NCI-H82 treated with DMSO at 0.1 percent for 48 hours (cell line): ENCODE results near the gene TTC7B.

Experiments used
- DNase-seq: peaks from one replicate; lab custom pipeline; 2025; ENCODE audit not compliant: unreplicated experiment; lab: John Stamatoyannopoulos, UW

Gene TTC7B

DNA sequence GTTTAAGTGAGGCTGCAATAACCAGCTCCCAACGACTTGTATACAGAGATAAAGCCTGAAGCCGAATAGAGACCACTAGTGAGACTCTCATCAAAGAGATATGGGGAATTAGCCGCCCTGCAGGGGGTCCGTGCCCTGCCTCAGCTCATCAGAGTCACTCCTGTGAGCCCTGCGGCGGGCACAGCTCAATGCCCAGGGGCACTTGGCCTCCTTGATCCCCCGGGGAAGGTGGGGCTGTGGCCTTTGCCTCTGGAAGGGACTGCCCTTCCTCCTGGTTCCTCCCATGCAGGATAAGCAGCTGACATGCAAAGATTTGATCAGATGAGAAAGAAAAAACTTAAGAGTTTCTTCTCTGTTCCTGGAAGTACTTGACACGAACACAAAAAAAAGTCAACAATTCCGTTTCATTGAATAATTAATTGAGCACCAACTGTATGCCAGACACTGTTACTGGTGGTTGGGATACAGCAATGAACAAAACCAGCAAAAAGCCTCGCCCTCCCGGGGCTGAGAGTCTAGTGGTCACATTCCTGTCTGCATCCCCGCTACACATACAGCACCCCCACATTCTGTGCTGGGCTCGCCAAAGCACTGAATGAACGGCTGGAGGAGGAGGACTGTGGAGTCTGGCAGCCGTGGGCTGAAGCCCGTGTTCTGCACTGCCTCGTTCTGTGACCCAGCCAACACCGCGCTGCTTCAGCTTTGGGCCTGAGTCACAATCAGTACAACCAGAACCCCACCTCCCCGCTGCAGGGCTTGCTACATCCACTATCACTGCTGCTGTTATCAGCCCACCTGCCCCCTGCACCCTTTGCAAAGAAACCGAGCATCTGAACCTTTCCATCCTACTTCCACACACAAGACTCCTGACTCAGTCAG lies 10.3 kb downstream of the TTC7B start:
- DNase-seq, result no peak

- no peak for DNase-seq
These were observed 11.2 kb downstream of the TTC7B start for GRCh38 chr14:90805084-90805391.

DNA sequence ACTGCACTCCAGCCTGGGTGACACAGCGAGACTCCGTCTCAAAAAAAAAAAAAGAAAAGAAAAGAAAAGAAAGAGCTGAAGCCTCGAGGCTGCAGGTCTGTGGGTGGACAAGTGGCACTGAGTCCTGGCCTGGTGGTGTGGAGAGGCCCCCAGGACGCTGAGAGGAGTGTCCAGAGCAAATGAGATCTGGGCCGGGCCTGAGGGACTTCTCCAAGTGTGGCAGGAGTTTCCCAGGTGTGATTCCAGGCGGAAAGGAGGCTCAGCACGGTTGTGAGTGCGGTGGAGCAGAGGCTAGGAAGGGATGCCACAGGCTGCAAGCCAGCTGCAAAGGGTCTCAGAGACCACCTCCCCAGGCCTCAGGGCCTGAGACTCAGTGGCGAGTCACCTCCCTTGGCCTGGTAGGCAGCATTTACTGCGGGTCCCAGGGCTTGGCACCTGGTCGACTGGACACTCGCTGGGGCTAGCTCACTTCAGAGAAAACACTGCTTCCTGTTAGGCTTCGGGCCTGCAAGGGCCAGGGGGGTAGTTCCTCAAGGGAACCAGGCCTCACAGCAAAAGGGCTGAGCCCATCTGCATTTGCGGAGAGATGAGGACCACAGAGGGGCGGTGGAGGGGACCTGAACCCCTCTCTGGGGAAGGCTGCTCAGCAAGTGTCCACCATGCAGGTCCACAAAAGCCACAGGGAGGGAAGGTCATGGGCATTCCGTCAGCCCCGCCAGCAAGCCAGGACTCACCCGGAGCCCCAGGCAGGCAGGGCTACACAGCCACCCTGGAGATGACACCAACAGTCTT lies 11.7 kb downstream of the TTC7B start:
- DNase-seq, result no peak

GRCh38 chr14:90803249-90803648 lies 13.0 kb downstream of the TTC7B start:
- no peak for DNase-seq

- DNase-seq, result no peak
These were observed 16.8 kb downstream of the TTC7B start for GRCh38 chr14:90799420-90799819.

- DNase-seq, result no peak
These were observed 18.3 kb downstream of the TTC7B start for GRCh38 chr14:90797919-90798318.

DNA sequence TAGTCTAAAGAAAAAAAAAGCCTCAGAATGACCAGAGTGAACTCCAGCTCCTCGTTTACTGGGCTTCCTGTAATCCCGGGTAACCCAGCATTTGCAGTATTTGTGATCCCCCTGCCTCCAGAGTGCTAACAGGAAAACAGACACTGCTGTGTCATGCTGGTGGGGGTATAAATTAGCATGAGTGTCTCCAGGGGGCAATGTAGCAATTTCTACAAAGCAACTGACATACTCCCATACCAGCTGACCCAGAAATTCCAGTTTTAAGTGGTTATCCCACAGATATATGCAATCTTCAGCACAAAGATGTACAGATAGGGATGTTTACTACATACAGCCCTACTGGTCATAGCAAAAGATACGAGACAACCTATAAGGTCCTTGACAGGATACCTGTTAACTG lies 18.8 kb downstream of the TTC7B start:
- DNase-seq, result no peak

DNA sequence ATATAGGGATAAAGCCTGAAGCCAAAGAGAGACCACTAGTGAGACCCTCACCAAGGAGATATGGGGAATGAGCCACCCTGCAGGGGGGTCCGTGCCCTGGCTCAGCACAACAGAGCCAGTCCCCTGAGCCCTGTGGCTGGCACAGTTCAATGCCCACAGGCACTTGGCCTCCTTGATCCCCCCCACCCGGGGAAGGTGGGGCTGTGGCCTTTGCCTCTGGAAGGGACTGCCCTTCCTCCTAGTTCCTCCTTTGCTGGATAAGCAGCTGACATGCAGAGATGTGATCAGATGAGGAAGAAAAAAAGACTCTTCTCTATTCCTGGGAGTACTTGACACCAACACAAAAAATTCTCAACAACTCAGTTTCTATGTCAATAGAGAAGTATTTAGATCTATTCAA lies 19.9 kb downstream of the TTC7B start:
- no peak for DNase-seq

DNA sequence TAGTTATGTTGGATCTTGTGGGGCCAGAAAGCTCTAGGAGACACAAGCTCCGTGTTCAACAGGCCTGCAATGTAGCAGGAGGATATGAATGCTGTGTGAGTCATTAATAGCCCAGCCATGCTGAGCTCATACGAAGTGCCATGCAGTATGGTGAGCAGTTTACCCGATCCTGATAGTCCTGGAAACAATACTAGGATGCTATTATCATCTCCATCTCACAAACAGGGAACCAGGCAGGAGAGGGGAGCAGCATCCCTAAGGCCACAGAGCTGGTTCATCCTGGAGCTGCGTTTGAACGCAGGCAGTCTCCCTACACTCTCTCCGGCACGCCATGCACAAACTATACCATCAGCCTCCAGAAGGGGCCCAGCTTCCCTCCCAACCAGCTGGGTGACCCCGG lies 20.5 kb downstream of the TTC7B start:
- DNase-seq, result no peak

DNA sequence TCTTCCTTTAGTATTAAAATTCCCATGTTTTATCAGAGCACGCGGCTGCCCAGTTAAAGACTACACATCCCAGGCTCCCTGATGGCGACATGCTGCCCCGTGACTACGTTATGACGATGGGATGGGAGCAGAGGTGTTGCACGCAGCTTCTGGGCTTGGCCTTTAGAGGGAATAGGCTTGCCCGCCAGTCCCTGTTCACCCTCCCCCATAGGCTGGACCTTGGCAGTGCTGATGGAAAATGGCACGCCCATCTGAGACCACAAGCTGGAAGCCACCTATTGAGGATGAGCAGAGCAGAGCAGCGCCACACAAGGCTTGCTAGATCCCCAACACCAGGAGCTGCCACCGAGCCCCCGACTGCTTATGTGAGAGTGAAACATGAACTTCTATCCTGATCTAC lies 24.7 kb downstream of the TTC7B start:
- DNase-seq, result no peak

DNA sequence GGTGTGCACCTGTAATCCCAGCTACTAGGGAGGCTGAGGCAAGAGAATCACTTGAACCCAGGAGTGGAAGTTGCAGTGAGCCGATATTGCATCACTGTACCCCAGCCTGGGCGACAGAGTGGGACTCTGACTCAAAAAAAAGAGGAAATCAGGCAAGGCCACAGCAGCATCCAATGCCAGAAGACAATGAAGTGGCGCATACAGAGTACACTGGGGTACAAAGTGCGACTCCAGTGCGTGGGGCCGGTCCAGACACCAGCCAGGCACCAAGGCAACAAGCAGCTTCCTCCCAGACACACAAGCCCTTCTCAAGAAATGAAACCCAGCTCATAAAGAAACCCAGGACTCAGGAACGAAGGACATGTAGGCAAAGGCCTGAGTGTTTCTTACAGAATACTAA lies 28.2 kb downstream of the TTC7B start:
- no peak for DNase-seq

GRCh38 chr14:90785876-90786450 lies 30.3 kb downstream of the TTC7B start:
- DNase-seq, result no peak

DNA sequence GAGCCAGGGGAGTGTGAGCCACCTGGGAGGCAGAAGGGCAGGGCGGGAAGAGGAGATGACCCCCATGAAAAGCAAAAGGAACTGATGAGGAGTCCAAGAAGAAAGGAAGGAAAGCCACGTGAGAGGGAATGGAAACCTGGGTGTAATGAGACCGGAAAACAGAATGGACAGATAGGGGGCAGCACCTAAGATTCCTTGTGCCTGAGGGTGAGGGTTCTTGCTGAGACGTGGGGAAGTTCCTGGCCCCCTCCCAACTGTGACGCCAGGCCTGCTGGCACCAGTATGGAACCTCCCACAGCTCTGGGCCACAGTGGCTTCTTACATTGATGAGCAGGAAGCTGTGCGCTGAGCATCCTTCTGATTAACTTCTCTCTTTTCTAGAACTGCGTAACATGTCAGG lies 30.8 kb downstream of the TTC7B start:
- DNase-seq, result no peak

GRCh38 chr14:90784621-90785270 lies 31.5 kb downstream of the TTC7B start:
- DNase-seq, result no peak

- DNase-seq, result no peak
These were observed 32.9 kb downstream of the TTC7B start for GRCh38 chr14:90783344-90783743.

DNA sequence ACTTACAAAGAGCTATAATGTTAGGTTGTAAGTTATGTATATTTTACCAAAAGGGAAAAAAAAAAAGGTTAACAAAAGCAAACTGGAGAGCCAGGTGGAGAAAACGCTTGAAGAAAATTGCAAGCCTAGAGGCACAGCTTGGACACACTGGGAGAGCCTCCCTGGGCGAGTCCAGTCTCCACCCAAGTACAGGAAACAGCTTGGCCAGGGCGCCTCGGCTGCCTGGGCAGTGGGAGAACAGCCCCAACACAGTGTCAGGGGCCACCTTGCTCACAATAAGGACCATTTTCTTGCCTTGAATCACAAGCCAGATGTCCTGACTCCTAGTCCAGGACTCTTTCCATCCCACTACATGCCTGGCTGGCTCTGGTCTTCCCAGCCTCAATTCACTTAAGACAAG lies 33.3 kb downstream of the TTC7B start:
- DNase-seq, result no peak

GRCh38 chr14:90781876-90782275 lies 34.4 kb downstream of the TTC7B start:
- no peak for DNase-seq

DNA sequence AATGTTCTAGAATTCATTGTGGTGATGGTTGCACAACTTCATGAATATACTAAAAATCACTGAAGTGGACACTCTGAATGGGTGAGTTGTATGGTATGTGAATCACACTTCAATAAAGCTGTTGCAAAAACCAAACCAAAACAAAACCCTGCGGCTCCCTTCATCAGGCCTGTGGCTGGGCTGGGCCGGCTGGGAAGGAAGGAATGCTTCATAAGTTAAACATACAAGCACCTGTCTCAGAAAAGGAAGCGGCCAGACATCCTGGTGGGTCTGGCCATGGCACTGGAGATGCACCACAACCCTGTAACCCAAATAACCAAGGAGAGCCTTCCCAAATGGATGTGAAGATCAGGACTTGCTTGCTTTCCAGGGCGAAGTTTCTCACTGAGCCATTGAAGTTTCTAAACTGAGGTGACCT lies 34.9 kb downstream of the TTC7B start:
- no peak for DNase-seq

GRCh38 chr14:90780519-90780918 lies 35.7 kb downstream of the TTC7B start:
- DNase-seq, result no peak

- no peak for DNase-seq
These were observed 37.5 kb downstream of the TTC7B start for GRCh38 chr14:90778571-90779255.
